Activated CD4-positive, alpha-beta T cell treated with anti-CD3 and anti-CD28 coated beads for 48 hours (primary cell): ENCODE data around the gene NPC2.
A peak's percentile ranks its signal among the peaks of the same experiment; 100 is the strongest.
"Not testable (repeated sequence)": the region's sequence is repeated elsewhere in the genome, so short reads cannot be mapped to it uniquely, and the experiment has no call there.

Source experiments
- DNase-seq: peaks from one replicate; pipeline ENCODE4 v3.0.0-alpha.2; 2020

Gene NPC2

DNA sequence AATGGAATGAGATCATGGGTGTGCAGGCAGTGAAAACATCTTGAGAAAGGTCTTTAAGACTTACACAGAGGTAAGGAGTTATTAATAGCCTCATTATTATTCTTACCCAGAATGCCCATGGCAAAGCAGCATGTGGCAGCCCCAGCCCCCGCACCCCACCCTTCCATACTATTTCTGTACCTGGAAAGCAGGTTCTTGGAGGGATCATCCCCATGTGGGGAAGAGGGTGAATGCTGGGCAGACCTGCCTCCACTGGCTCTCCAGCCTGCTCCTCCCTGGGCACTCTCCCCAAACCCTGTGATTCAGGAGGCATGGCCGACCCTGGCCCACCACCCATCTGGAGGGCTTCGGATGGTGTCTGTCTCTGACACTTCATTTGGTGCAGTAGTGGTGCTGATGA is 28.3 kb downstream of the NPC2 start:
- no peak for DNase-seq

DNA sequence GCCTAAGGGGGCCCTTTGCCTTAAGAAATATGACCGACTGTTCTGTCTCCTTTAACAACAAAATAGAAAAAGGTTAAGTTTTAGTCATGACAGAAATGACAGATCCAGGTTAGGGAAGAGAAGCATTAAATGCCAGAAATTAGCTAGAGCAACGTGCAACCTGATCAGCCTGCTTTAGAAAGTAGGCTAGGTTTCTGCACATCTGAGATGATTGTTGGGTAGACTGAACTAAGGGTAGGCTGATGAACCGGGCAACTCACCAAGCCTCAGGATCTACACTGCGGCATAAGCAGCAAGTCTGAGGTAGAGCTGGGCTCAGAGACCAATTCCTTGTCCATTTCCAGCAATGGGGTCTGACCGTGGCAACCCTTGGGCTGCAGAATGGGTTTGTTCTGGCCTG is 29.4 kb downstream of the NPC2 start:
- DNase-seq = no peak

DNA sequence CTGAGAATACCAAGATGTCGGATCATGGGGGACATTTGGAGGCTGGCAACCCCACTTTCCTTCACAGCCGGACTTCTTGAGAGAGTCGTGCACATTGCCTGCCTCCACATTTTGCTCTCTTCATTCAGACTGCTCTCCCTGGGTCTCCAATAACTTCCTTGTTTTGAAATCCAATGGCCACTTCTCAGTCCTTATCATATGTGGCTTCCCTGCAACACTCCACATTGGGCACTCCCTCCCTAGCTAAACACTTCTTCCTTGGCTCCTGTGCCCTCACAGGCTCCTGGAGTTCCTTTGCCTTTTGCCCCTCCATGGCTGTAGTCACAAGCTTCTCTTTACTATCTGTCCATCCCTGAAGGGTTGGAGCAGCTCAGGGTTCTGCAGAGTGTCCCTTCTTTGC is 30.1 kb downstream of the NPC2 start:
- DNase-seq = no peak

GRCh38 chr14:74459976-74460375 is 33.1 kb downstream of the NPC2 start:
- no peak for DNase-seq

GRCh38 chr14:74459289-74459946 is 33.7 kb downstream of the NPC2 start:
- peak; percentile 58 for DNase-seq

GRCh38 chr14:74457565-74457895 is 35.6 kb downstream of the NPC2 start:
- no peak for DNase-seq

DNA sequence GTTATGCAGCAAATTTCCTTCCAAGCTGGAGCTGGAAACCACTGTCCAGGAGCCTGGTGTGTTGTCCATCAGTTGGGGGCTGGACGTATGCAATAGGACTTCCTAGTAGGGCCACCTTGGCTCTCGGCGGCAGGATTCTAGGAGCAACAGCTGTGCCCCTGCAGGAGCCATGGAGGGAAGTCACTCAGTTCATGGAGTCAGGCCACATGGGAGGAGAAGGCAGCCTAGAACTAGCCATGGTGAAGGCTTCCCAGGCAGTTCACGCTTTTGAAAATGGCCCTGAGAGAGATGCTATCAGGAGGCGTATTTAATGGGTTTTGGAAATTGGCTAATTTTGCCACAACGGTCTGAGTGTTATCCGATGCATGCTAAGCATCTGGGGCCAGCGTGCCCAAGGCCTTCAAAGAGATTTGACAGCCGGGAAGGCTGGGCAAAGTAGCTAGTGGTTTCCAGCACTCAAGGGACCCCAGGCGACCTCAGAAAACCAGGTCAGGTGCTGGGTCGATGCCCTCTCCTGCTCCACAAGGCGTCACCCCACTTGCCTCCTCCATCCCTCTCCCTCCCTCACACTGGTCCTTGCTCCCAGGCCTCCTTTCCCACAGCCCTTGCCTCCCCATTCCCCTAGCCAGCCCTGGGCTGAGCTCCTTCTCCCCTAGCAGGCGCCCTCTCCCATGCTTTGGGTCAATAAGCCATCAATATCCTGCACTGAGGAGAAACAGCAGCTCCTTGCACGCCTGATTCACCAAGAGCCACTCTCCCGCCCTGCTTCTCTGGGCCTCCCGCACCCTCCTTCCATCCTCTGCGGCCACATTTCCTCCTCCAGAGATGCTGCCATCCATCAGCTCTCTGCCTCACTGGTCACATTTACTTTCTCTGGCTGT is 36.2 kb downstream of the NPC2 start:
- DNase-seq = no peak

- DNase-seq = not testable (repeated sequence)
Observed at GRCh38 chr14:74454397-74454796, 38.7 kb downstream of the NPC2 start.

DNA sequence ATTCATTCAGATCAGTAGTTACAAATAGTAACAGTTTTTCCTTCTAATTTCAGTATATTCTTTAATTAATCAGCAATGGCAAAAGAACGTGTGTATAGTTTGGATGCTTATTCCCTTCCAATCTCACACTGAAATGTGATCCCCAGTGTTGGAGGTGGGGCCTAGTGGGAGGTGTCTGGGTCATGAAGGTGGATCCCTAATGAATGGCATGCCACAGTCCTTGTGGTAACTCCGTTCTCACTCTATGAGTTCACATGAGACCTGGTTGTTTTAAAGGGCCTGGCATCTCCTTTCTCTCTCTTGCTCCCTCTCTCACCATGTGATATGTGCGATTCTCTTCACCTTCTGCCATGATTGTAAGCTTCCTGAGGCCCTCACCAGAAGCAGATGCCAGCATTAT is 48.2 kb downstream of the NPC2 start:
- no peak for DNase-seq

- no peak for DNase-seq
Observed at GRCh38 chr14:74442757-74443156, 50.3 kb downstream of the NPC2 start.

DNA sequence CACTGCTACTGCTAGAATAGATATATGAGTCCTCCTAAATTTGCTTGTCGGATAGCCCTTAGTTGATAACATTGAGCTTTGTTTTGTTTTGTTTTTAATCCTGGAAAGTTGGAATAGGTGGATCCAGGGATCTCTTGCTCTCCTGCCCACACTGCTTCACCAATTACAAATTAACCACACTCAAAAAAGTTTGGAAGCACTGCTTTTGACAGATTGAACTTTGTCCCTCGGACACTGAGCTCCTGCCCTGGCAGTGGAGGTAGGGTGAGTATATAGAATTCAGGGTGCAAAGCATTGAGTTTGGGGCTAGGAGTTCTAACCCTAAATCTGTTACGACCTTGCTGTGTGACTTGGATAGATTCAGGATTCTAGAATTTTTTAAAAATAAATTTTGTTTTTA is 52.0 kb downstream of the NPC2 start:
- DNase-seq = no peak

DNA sequence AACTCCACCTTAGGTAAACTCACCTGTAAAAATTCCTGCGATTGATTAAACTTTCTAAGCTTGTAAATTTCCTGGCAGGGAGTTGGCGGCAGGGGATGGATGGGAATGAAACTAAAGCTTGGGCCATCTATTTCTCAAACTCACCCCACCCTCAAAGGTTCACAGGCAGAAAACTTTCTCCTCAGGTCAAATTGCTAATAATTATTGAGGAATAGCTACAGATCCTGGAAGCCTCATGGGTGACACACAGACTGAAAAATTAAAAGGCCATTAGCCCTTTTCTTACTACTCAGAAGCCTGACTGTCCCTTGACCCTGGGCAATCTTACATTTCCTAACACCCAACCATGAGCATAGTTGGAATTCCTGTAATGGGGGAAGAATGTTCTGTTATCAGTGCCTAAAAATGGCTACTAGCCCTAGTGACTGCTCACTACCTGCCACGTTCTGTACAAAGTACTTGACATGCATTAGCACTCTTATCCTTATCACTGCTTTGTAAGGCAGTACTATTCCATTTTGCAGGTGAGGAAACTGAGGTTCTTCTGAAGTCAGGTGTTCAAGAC is 54.7 kb downstream of the NPC2 start:
- DNase-seq = no peak

- DNase-seq = no peak
Observed at GRCh38 chr14:74437496-74438053, 55.5 kb downstream of the NPC2 start.

- DNase-seq = no peak
Observed at GRCh38 chr14:74434294-74434693, 58.8 kb downstream of the NPC2 start.

DNA sequence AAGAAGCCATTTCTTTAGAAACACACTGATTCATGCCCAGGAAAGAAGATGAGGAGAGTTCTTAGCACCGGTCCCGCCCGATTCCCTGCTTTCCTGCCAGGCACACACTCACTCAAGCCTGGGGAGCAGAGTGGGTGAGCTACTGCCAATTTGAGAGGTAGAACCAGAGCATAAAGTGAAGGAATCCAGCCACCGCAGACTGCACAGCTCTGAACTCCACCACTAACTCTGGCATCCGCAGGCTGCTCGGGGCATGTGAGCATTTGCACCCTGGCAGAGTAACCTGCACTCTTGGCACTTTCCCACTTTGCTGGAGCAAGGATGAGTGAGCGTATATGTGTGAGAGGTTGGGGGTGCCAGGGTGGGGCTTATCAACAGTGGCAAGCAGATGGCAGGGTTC is 63.1 kb downstream of the NPC2 start:
- no peak for DNase-seq
